BE2C (cell line): ENCODE results near the gene MARCHF3.
"Not testable (repeated sequence)": the region's sequence is repeated elsewhere in the genome, so short reads cannot be mapped to it uniquely, and the experiment has no call there.

Experiments
- DNase-seq: peaks from one replicate; pipeline ENCODE4 v3.0.0-alpha.2; 2020
- H3K27me3 ChIP-seq: fragments of 250-450 bp; sonication (Bioruptor Pico); 2 replicates; pipeline ENCODE4 v1.5.1; 2020; ENCODE audit warnings: mild to moderate bottlenecking
- H3K36me3 ChIP-seq: fragments of 250-450 bp; sonication (Bioruptor Pico); 2 replicates; pipeline ENCODE4 v1.5.1; 2020; ENCODE audit warnings: mild to moderate bottlenecking
- H3K4me1 ChIP-seq: fragments of 250-450 bp; sonication (Bioruptor Pico); 2 replicates; pipeline ENCODE4 v1.5.1; 2020
- H3K4me3 ChIP-seq: 2 replicates; pipeline ENCODE4 v1.5.1; 2011; ENCODE audit warnings: low read depth, low read length
- H3K9me3 ChIP-seq: fragments of 250-450 bp; sonication (Bioruptor Pico); 2 replicates; pipeline ENCODE4 v1.5.1; 2020
- CTCF ChIP-seq: IDR thresholded peaks from 2 replicates; pipeline ENCODE4 v1.5.1; 2012; ENCODE audit warnings: mild to moderate bottlenecking, low read depth, low read length

The MARCHF3 gene

GRCh38 chr5:126953640-126954039 is 76.7 kb downstream of the MARCHF3 start:
- TF ChIP-seq CTCF = no peak
- Histone ChIP-seq H3K27me3 (no peaks in the 10 kb centered on the region), H3K4me3 (no peak overlapping the region), H3K9me3 (no peaks in the 10 kb centered on the region), H3K36me3 (no peaks in the 10 kb centered on the region), H3K4me1 (no peaks in the 10 kb centered on the region)
- DNase-seq = no peak

GRCh38 chr5:126949475-126949874 is 80.9 kb downstream of the MARCHF3 start:
- no peak for DNase-seq
- H3K9me3 ChIP-seq = no peaks in the 10 kb centered on the region
- TF ChIP-seq CTCF = no peak
- H3K4me1 ChIP-seq = no peaks in the 10 kb centered on the region
- no peaks in the 10 kb centered on the region for H3K27me3 ChIP-seq
- no peak overlapping the region for H3K4me3 ChIP-seq
- H3K36me3 ChIP-seq = no peaks in the 10 kb centered on the region

GRCh38 chr5:126948453-126948852 is 81.9 kb downstream of the MARCHF3 start:
- no peaks in the 10 kb centered on the region for H3K4me1 ChIP-seq
- no peak for DNase-seq
- TF ChIP-seq CTCF = no peak

GRCh38 chr5:126948011-126948355 is 82.4 kb downstream of the MARCHF3 start:
- H3K4me3 ChIP-seq = no peak overlapping the region
- H3K36me3 ChIP-seq = no peaks in the 10 kb centered on the region
- H3K4me1 ChIP-seq = no peaks in the 10 kb centered on the region
- no peaks in the 10 kb centered on the region for H3K9me3 ChIP-seq
- TF ChIP-seq CTCF = no peak
- no peak for DNase-seq
- H3K27me3 ChIP-seq = no peaks in the 10 kb centered on the region

More at GRCh38 chr5:126948453-126948852, 81.9 kb downstream of the MARCHF3 start:
- Histone ChIP-seq H3K27me3 (no peaks in the 10 kb centered on the region), H3K4me3 (no peak overlapping the region), H3K9me3 (no peaks in the 10 kb centered on the region), H3K36me3 (no peaks in the 10 kb centered on the region)

- Histone ChIP-seq H3K4me3 (no peak overlapping the region), H3K27me3 (no peaks in the 10 kb centered on the region), H3K9me3 (no peaks in the 10 kb centered on the region), H3K4me1 (no peaks in the 10 kb centered on the region), H3K36me3 (no peaks in the 10 kb centered on the region)
- TF ChIP-seq CTCF = no peak
- DNase-seq = no peak
Observed at GRCh38 chr5:126947146-126948010, 83.0 kb downstream of the MARCHF3 start.

- H3K27me3 ChIP-seq, H3K4me3 ChIP-seq, H3K36me3 ChIP-seq, H3K4me1 ChIP-seq, DNase-seq, H3K9me3 ChIP-seq: not testable (repeated sequence)
Observed at GRCh38 chr5:126942908-126943307, 87.5 kb downstream of the MARCHF3 start.

- TF ChIP-seq CTCF = no peak
- DNase-seq = no peak
- H3K9me3 ChIP-seq = no peaks in the 10 kb centered on the region
Observed at GRCh38 chr5:126941403-126941802, 89.0 kb downstream of the MARCHF3 start.

More at GRCh38 chr5:126941403-126941802, 89.0 kb downstream of the MARCHF3 start:
- no peaks in the 10 kb centered on the region for H3K27me3 ChIP-seq
- no peaks in the 10 kb centered on the region for H3K36me3 ChIP-seq
- no peak overlapping the region for H3K4me3 ChIP-seq
- no peaks in the 10 kb centered on the region for H3K4me1 ChIP-seq
